ENCODE data around the gene SCAANT1.

Gene SCAANT1

GRCh38 chr3:63869940-63870614, 42.1 kb downstream of the SCAANT1 start:
- no peaks in the 10 kb centered on the region for H3K9me3 ChIP-seq (ENCODE audit: insufficient read depth, low read length)
- H3K27ac ChIP-seq (ENCODE audit: low read length): no peak overlapping the region
- H3K9ac ChIP-seq (ENCODE audit: low read length): no peak overlapping the region
- H3K4me3 ChIP-seq (ENCODE audit: low read length): no peak overlapping the region
- H3K79me2 ChIP-seq (ENCODE audit: low read length): peaks cover 94% of the 10 kb centered on the region
- H3K4me1 ChIP-seq (ENCODE audit: low read length): peaks cover 18% of the 10 kb centered on the region
- TF ChIP-seq EZH2phosphoT487 (IDR thresholded peaks at IDR 0.05; ENCODE audit: low read depth) (no peak), CTCF (IDR thresholded peaks at IDR 0.05; ENCODE audit: low read depth, low read length) (no peak)
- H4K20me1 ChIP-seq (ENCODE audit: insufficient read depth, low read length): peaks cover 51% of the 10 kb centered on the region
- H2AFZ ChIP-seq (ENCODE audit: low read depth, low read length): no peak overlapping the region
- H3K4me2 ChIP-seq (ENCODE audit: low read length): no peak overlapping the region
- H3K36me3 ChIP-seq (replicated peaks; ENCODE audit: low read depth, low read length): peaks cover 20% of the 10 kb centered on the region
- no peaks in the 10 kb centered on the region for H3K27me3 ChIP-seq (ENCODE audit: low read depth, low read length)

GRCh38 chr3:63867225-63867624, 45.0 kb downstream of the SCAANT1 start:
- Histone ChIP-seq H3K4me3 (ENCODE audit: low read length) (no peak overlapping the region), H3K9me3 (ENCODE audit: insufficient read depth, low read length) (no peaks in the 10 kb centered on the region), H3K27me3 (ENCODE audit: low read depth, low read length) (no peaks in the 10 kb centered on the region), H3K79me2 (ENCODE audit: low read length) (peaks cover 95% of the 10 kb centered on the region), H3K4me1 (ENCODE audit: low read length) (peaks cover 24% of the 10 kb centered on the region), H3K9ac (ENCODE audit: low read length) (no peak overlapping the region), H4K20me1 (ENCODE audit: insufficient read depth, low read length) (peaks cover 27% of the 10 kb centered on the region), H2AFZ (ENCODE audit: low read depth, low read length) (no peak overlapping the region), H3K36me3 (replicated peaks; ENCODE audit: low read depth, low read length) (peaks cover 11% of the 10 kb centered on the region), H3K4me2 (ENCODE audit: low read length) (no peak overlapping the region), H3K27ac (ENCODE audit: low read length) (no peak overlapping the region)
- no peak for TF ChIP-seq EZH2phosphoT487 (IDR thresholded peaks at IDR 0.05; ENCODE audit: low read depth)
- TF ChIP-seq CTCF (IDR thresholded peaks at IDR 0.05; ENCODE audit: low read depth, low read length): no peak

GRCh38 chr3:63864965-63865327, 47.2 kb downstream of the SCAANT1 start:
- Histone ChIP-seq H3K4me2 (ENCODE audit: low read length) (peak overlapping the region; percentile 90), H3K4me3 (ENCODE audit: low read length) (peak overlapping the region; percentile 85), H3K9me3 (ENCODE audit: insufficient read depth, low read length) (no peaks in the 10 kb centered on the region), H3K79me2 (ENCODE audit: low read length) (peaks cover 97% of the 10 kb centered on the region), H4K20me1 (ENCODE audit: insufficient read depth, low read length) (peaks cover 11% of the 10 kb centered on the region), H3K4me1 (ENCODE audit: low read length) (peaks cover 28% of the 10 kb centered on the region), H2AFZ (ENCODE audit: low read depth, low read length) (peak overlapping the region; percentile 62; the same call in 1 of the 2 replicates), H3K9ac (ENCODE audit: low read length) (peak overlapping the region; percentile 91), H3K27ac (ENCODE audit: low read length) (peak overlapping the region; percentile 71), H3K36me3 (replicated peaks; ENCODE audit: low read depth, low read length) (peaks cover 11% of the 10 kb centered on the region), H3K27me3 (ENCODE audit: low read depth, low read length) (no peaks in the 10 kb centered on the region)
- TF ChIP-seq EZH2phosphoT487 (IDR thresholded peaks at IDR 0.05; ENCODE audit: low read depth): no peak
- TF ChIP-seq CTCF (IDR thresholded peaks at IDR 0.05; ENCODE audit: low read depth, low read length): no peak

GRCh38 chr3:63864008-63864964, 47.9 kb downstream of the SCAANT1 start:
- Histone ChIP-seq H3K36me3 (replicated peaks; ENCODE audit: low read depth, low read length) (peaks cover 11% of the 10 kb centered on the region), H2AFZ (ENCODE audit: low read depth, low read length) (peak overlapping the region; percentile 62; the same call in 1 of the 2 replicates), H4K20me1 (ENCODE audit: insufficient read depth, low read length) (peaks cover 11% of the 10 kb centered on the region; the same call in 1 of the 2 replicates), H3K79me2 (ENCODE audit: low read length) (peaks cover 97% of the 10 kb centered on the region), H3K27ac (ENCODE audit: low read length) (peak overlapping the region; percentile 71), H3K9me3 (ENCODE audit: insufficient read depth, low read length) (no peaks in the 10 kb centered on the region), H3K9ac (ENCODE audit: low read length) (peak overlapping the region; percentile 91), H3K4me2 (ENCODE audit: low read length) (peak overlapping the region; percentile 90), H3K27me3 (ENCODE audit: low read depth, low read length) (no peaks in the 10 kb centered on the region), H3K4me3 (ENCODE audit: low read length) (peak overlapping the region; percentile 85), H3K4me1 (ENCODE audit: low read length) (peaks cover 28% of the 10 kb centered on the region)
- no peak for TF ChIP-seq CTCF (IDR thresholded peaks at IDR 0.05; ENCODE audit: low read depth, low read length)
- no peak for TF ChIP-seq EZH2phosphoT487 (IDR thresholded peaks at IDR 0.05; ENCODE audit: low read depth)
